SK-N-SH (cell line): Measurements from ENCODE around the gene PRKCQ.

ENCODE experiments used
- EP300 ChIP-seq, 2 experiments: IDR thresholded peaks; 2 replicates each; pipeline versions ENCODE4 v1.4.0 to v1.6.1; 2012; ENCODE audit warnings: borderline replicate concordance in 1 of 2, low read depth in 1 of 2, low read length in 1 of 2
- EZH2phosphoT487 ChIP-seq: fragments of 200-600 bp; sonication (generic); IDR thresholded peaks from 2 replicates; pipeline ENCODE4 v1.6.1; 2017; ENCODE audit warnings: low read depth, mixed run types, mild to moderate bottlenecking, antibody characterized with exemption, moderate library complexity, borderline replicate concordance
- GABPA ChIP-seq: IDR thresholded peaks from 2 replicates; pipeline ENCODE4 v1.4.0; 2012; ENCODE audit warnings: low read depth, mild to moderate bottlenecking
- JUND ChIP-seq: IDR thresholded peaks from 2 replicates; pipeline ENCODE4 v1.4.0; 2012
- TCF12 ChIP-seq: IDR thresholded peaks from 2 replicates; pipeline ENCODE4 v1.4.0; 2012
- TF ChIP-seq, protein P1 (sequence below): fragments of 200-600 bp; sonication (generic); IDR thresholded peaks from 2 replicates; pipeline ENCODE4 v1.6.1; 2017; ENCODE audit warnings: antibody characterized with exemption, mild to moderate bottlenecking, moderate library complexity

DNA sequence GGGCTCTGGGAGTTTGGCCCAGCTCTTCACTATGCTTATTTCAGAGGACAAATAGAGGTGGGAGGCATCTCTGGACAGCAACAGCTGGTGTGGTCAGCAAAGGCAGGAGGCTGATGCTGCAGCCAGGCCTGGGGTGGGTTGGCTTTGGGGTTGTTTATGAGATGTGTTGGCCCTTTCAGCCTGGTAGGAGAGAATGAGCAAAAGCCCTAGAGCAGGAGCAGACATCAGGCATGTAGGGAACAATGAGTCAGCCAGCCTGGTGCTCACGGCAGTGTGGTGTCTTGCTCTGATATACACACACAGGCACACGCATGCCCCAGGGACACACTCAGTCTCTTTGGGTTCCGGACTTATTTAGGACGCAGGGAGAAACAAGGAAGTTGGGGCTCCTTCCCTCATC, 157.1 kb downstream of the PRKCQ start:
- TF ChIP-seq, protein P1, sequence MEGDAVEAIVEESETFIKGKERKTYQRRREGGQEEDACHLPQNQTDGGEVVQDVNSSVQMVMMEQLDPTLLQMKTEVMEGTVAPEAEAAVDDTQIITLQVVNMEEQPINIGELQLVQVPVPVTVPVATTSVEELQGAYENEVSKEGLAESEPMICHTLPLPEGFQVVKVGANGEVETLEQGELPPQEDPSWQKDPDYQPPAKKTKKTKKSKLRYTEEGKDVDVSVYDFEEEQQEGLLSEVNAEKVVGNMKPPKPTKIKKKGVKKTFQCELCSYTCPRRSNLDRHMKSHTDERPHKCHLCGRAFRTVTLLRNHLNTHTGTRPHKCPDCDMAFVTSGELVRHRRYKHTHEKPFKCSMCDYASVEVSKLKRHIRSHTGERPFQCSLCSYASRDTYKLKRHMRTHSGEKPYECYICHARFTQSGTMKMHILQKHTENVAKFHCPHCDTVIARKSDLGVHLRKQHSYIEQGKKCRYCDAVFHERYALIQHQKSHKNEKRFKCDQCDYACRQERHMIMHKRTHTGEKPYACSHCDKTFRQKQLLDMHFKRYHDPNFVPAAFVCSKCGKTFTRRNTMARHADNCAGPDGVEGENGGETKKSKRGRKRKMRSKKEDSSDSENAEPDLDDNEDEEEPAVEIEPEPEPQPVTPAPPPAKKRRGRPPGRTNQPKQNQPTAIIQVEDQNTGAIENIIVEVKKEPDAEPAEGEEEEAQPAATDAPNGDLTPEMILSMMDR = no peak
- TF ChIP-seq EZH2phosphoT487 (no peak), TCF12 (no peak), EP300 (IDR thresholded peaks at IDR 0.05; ENCODE audit: borderline replicate concordance in 1 of 2, low read depth in 1 of 2, low read length in 1 of 2) (no peak), GABPA (no peak), JUND (no peak)
